Dedifferentiated amniotic fluid mesenchymal stem cell (primary cell): ENCODE data around the gene LGSN.
"Not testable (repeated sequence)": the region's sequence is repeated elsewhere in the genome, so short reads cannot be mapped to it uniquely, and the experiment has no call there.

Experiments used
- DNase-seq: peaks from one replicate; pipeline ENCODE4 v3.0.0-alpha.2; 2016; ENCODE audit errors: extremely low spot score

The LGSN gene

GRCh38 chr6:63236398-63236817 is 83.4 kb downstream of the LGSN start:
- DNase-seq = no peak

DNA sequence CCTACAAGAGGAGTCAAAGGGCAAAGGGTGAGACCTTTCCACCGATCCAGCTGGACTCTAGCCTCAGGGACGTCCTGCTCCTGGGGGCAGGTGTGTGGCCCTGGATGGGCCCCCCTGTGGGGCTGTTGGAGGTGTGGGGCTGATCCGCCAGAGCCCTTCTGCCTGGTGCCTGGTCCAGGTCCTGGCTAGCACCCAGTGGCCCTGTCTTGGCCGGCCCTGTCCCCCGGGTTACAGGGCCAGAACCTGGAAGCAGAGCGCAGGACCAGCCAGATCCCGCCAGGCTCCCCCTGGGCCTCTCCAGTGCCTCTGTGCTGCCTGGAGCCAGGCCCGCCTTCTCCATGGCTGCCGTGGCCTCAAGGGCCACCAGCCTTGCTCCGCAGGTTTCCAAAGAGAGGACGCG is 89.3 kb downstream of the LGSN start:
- DNase-seq = not testable (repeated sequence)

GRCh38 chr6:63230027-63230426 is 89.8 kb downstream of the LGSN start:
- not testable (repeated sequence) for DNase-seq

GRCh38 chr6:63227928-63228894 is 91.6 kb downstream of the LGSN start:
- not testable (repeated sequence) for DNase-seq

- not testable (repeated sequence) for DNase-seq
Measured at GRCh38 chr6:63225987-63226386, 93.8 kb downstream of the LGSN start.
